Measurements from ENCODE around the gene CNGA1.

DNA sequence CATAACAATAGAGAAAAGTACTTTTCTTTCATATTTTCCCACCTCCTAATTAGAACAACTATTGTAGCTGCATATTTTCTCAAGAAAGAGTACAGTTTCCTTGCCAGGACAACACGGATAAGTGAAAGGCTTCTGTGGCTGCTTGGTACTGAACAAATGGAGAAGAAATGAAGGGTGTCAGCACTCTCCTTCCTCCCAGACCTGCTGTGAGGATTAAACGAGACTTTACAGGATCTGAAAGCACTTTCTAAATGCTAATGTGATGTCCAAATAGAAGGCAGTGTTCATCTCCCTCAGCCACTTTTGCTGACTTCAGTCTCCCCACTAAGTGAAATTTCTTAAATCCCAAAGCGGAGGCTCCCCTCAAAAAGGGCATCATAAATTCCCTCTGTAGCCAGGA, 14.0 kb upstream of the CNGA1 start:
- TF ChIP-seq EZH2 (IDR thresholded peaks at IDR 0.05; ENCODE audit: borderline replicate concordance, low read depth, low read length, severe bottlenecking) (no peak), CTCF (IDR thresholded peaks at IDR 0.05; ENCODE audit: borderline replicate concordance, extremely low read depth, low read length, poor library complexity, severe bottlenecking) (no peak)
